Measurements from ENCODE around the gene TSC2.
"Not testable (repeated sequence)": the region's sequence is repeated elsewhere in the genome, so short reads cannot be mapped to it uniquely, and the experiment has no call there.

Gene TSC2

GRCh38 chr16:2031081-2031577, 16.7 kb upstream of the TSC2 start:
- DNase-seq, result no peak

- no peak for DNase-seq
Measured at GRCh38 chr16:2032285-2033056, 15.3 kb upstream of the TSC2 start.

GRCh38 chr16:2033057-2033908, 14.5 kb upstream of the TSC2 start:
- no peak for DNase-seq

GRCh38 chr16:2033909-2034695, 13.7 kb upstream of the TSC2 start:
- not testable (repeated sequence) for DNase-seq

- DNase-seq, result no peak
Measured at GRCh38 chr16:2034696-2035430, 12.9 kb upstream of the TSC2 start.

- DNase-seq, result no peak
Measured at GRCh38 chr16:2035431-2036199, 12.2 kb upstream of the TSC2 start.

GRCh38 chr16:2036200-2036966, 11.4 kb upstream of the TSC2 start:
- no peak for DNase-seq

GRCh38 chr16:2037115-2037514, 10.7 kb upstream of the TSC2 start:
- DNase-seq, result no peak

GRCh38 chr16:2037647-2038381, 10.0 kb upstream of the TSC2 start:
- DNase-seq, result no peak

GRCh38 chr16:2038382-2039231, 9.2 kb upstream of the TSC2 start:
- DNase-seq, result no peak

GRCh38 chr16:2039274-2040031, 8.3 kb upstream of the TSC2 start:
- DNase-seq, result no peak

GRCh38 chr16:2040041-2040786, 7.6 kb upstream of the TSC2 start:
- DNase-seq, result no peak

GRCh38 chr16:2040787-2041522, 6.8 kb upstream of the TSC2 start:
- no peak for DNase-seq

- no peak for DNase-seq
Measured at GRCh38 chr16:2042171-2042985, 5.4 kb upstream of the TSC2 start.

GRCh38 chr16:2042986-2043666, 4.7 kb upstream of the TSC2 start:
- DNase-seq, result no peak
